Lung (tissue), 12 donors: ENCODE data around the gene SEC62. TPM values are rescaled to one million over a fixed set of nuclear protein-coding genes. Genes with fewer than 3 reads are reported as not detected.

Source experiments
- ATAC-seq: fragments of 200-7000 bp; cut with Tn5 transposase; one replicate; pipeline ENCODE4 v1.9.1; 2020; ENCODE audit warnings: moderate number of reproducible peaks; ENCODE audit not compliant: insufficient read depth, low FRiP score
- DNase-seq, 3 donors: peaks; one replicate each; pipeline ENCODE4 v3.0.0-alpha.2; 2013 to 2017
- H3K27ac ChIP-seq, 2 donors: one replicate each; pipeline ENCODE4 v1.5.1; 2013; ENCODE audit warnings: mild to moderate bottlenecking in 2 of 2, moderate library complexity in 2 of 2, control low read depth in 1 of 2, inconsistent platforms in 1 of 2, low read depth in 1 of 2, low read length in 1 of 2
- H3K27me3 ChIP-seq, 3 donors: one replicate each; pipeline ENCODE4 v1.5.1; 2013; ENCODE audit warnings: low read length in 2 of 3; ENCODE audit not compliant: control insufficient read depth in 3 of 3, insufficient read depth in 3 of 3
- H3K36me3 ChIP-seq, 4 donors: one replicate each; pipeline ENCODE4 v1.5.1; 2013; ENCODE audit warnings: low read length in 4 of 4, mild to moderate bottlenecking in 1 of 4, moderate library complexity in 1 of 4; ENCODE audit not compliant: control insufficient read depth in 4 of 4, insufficient read depth in 4 of 4
- H3K4me1 ChIP-seq, 5 donors: one replicate each; pipeline ENCODE4 v1.5.1; 2013; ENCODE audit warnings: low read length in 5 of 5, mild to moderate bottlenecking in 2 of 5, moderate library complexity in 1 of 5; ENCODE audit not compliant: control insufficient read depth in 5 of 5, insufficient read depth in 5 of 5
- H3K4me3 ChIP-seq: one replicate; pipeline ENCODE4 v1.5.1; 2013; ENCODE audit warnings: mild to moderate bottlenecking, control low read depth, moderate library complexity
- H3K9ac ChIP-seq, 2 donors: one replicate each; pipeline ENCODE4 v1.5.1; 2013; ENCODE audit warnings: low read length in 2 of 2, control low read depth in 1 of 2; ENCODE audit not compliant: insufficient read depth in 1 of 2
- H3K9me3 ChIP-seq, 4 donors: one replicate each; pipeline ENCODE4 v1.5.1; 2013; ENCODE audit warnings: low read length in 3 of 4, mild to moderate bottlenecking in 1 of 4, moderate library complexity in 1 of 4; ENCODE audit not compliant: control insufficient read depth in 4 of 4, insufficient read depth in 3 of 4
- CTCF ChIP-seq: IDR thresholded peaks from 2 replicates; pipeline ENCODE4 v1.5.1; 2012; ENCODE audit warnings: mild to moderate bottlenecking; ENCODE audit errors: control extremely low read depth, extremely low read depth
- WGBS, 2 donors: extraction: QIAGEN DNeasy Blood & Tissue Kit; methylation state at CpG; one replicate each; pipeline ENCODE4 v1.1.7; 2013; 5-methylcytosine and 5-hydroxymethylcytosine counted together
- polyA plus RNA-seq, 2 donors: library from polyadenylated mRNA; stranded (reverse); fragments of 200-250 nt; gene quantifications; one replicate each; pipeline ENCODE4 v1.2.1, GENCODE V29; 2013
- total RNA-seq, 2 donors: library from RNA; depleted of rRNA in 1 of 2; stranded (reverse); fragments of >200 nt in 1 of 2; gene quantifications; one replicate each; pipeline ENCODE4 v1.2.1, GENCODE V29; 2014 to 2021
- donor health status: control.
- donor health status: control.
- donor health status: Bipolar disorder and iron deficiency.
- donor health status: healthy.
- donor health status: DM: yes; HTN: yes; CAD: no.

The SEC62 gene
- total and polyA plus RNA-seq, 4 donors, result 55.2 to 96.5 (median 62.7) TPM

- DNase-seq, result no peak
- Histone ChIP-seq H3K27ac (no peak overlapping the region), H3K36me3 (peaks cover 7 to 15% (median 12%) of the 10 kb centered on the region in 4 donors), H3K9me3 (no peaks in the 10 kb centered on the region), H3K4me3 (no peak overlapping the region), H3K27me3 (no peaks in the 10 kb centered on the region), H3K9ac (no peak overlapping the region), H3K4me1 (peaks cover 0 to 21% (median 4%) of the 10 kb centered on the region in 5 donors)
- ATAC-seq, result no peak
- WGBS, 2 donors, result 92 to 94% methylated on average over 4 of the region's 4 CpGs
- TF ChIP-seq CTCF, result no peak
Observed at GRCh38 chr3:169990431-169990830, 23.8 kb downstream of the SEC62 start.

GRCh38 chr3:169992156-169992555 lies 25.5 kb downstream of the SEC62 start:
- ATAC-seq, result no peak
- peaks cover 4 to 16% (median 12%) of the 10 kb centered on the region in 4 donors for H3K36me3 ChIP-seq

GRCh38 chr3:169992781-169993180 lies 26.2 kb downstream of the SEC62 start:
- Histone ChIP-seq H3K9me3 (no peaks in the 10 kb centered on the region), H3K4me1 (peaks cover 0 to 24% (median 7%) of the 10 kb centered on the region in 5 donors), H3K36me3 (peaks cover 3 to 16% (median 10%) of the 10 kb centered on the region in 4 donors), H3K27me3 (no peaks in the 10 kb centered on the region), H3K9ac (no peak overlapping the region), H3K27ac (no peak overlapping the region), H3K4me3 (no peak overlapping the region)
- ATAC-seq (no peak), DNase-seq (no peak)
- 59 to 75% methylated on average over 5 of the region's 5 CpGs for WGBS, 2 donors
- no peak for TF ChIP-seq CTCF

More at GRCh38 chr3:169992156-169992555, 25.5 kb downstream of the SEC62 start:
- Histone ChIP-seq H3K27me3 (no peaks in the 10 kb centered on the region), H3K9ac (no peak overlapping the region), H3K27ac (no peak overlapping the region), H3K9me3 (no peaks in the 10 kb centered on the region), H3K4me1 (peaks cover 0 to 24% (median 7%) of the 10 kb centered on the region in 5 donors), H3K4me3 (no peak overlapping the region)
- TF ChIP-seq CTCF, result no peak
- DNase-seq, result no peak
- 73 to 83% methylated on average over 3 of the region's 3 CpGs for WGBS, 2 donors

- whole genome bisulfite sequencing, 2 donors, result 90% methylated on average over 3 of the region's 3 CpGs
- no peak for ATAC-seq
- Histone ChIP-seq H3K9ac (no peak overlapping the region), H3K36me3 (peaks cover 0 to 16% (median 10%) of the 10 kb centered on the region in 4 donors), H3K9me3 (no peaks in the 10 kb centered on the region), H3K27ac (no peak overlapping the region), H3K4me1 (peaks cover 0 to 24% (median 7%) of the 10 kb centered on the region in 5 donors), H3K27me3 (no peaks in the 10 kb centered on the region), H3K4me3 (no peak overlapping the region)
- peak in 2 of 3 donors; percentile 85 to 86 for DNase-seq
- TF ChIP-seq CTCF, result no peak
Observed at GRCh38 chr3:169993761-169994160, 27.2 kb downstream of the SEC62 start.
